Dermis microvascular lymphatic vessel endothelial cell (primary cell): Measurements from ENCODE around the gene CASKIN2. TPM values are rescaled to one million over a fixed set of nuclear protein-coding genes. Genes with fewer than 3 reads are reported as not detected.

Experiments used
- DNase-seq, 2 donors: peaks; one replicate each; pipeline versions ENCODE4 v3.0.0 to v3.0.0-alpha.2; 2010; ENCODE audit warnings: low read depth in 2 of 2
- total RNA-seq: library from RNA; depleted of rRNA; stranded (reverse); fragments of >200 nt; gene quantifications from 2 replicates; pipeline ENCODE4 v1.2.1, GENCODE V29; 2014

CASKIN2 gene
- total RNA-seq, 1 donor from 2014 or later = 7.2 TPM

GRCh38 chr17:75506888-75507287 is 8.4 kb downstream of the CASKIN2 start:
- no peak for DNase-seq

- no peak for DNase-seq
Measured at GRCh38 chr17:75506134-75506533, 9.2 kb downstream of the CASKIN2 start.

DNA sequence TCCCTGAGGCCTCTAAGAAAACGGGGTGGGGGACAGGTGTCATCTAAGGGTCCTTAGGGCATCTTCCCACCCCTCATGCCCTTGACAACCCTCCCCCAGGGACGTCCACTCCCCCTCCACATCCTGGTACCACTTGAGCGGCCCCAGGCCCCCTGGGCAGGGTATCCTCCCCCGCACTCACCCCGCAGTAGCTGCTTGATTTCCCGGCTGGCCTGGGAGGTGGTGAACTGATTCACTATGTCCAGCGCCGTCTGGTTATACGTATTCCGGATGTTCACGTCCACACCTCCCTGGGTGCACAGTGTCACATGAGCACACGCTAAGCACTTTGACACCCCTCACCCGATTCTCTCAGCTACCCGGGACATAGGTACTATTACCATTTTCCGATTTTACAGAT is 9.7 kb downstream of the CASKIN2 start:
- no peak for DNase-seq

- no peak for DNase-seq
Measured at GRCh38 chr17:75505152-75505409, 10.3 kb downstream of the CASKIN2 start.

- no peak for DNase-seq
Measured at GRCh38 chr17:75504347-75505151, 10.8 kb downstream of the CASKIN2 start.

GRCh38 chr17:75503976-75504346 is 11.4 kb downstream of the CASKIN2 start:
- no peak for DNase-seq

GRCh38 chr17:75503337-75503950 is 11.9 kb downstream of the CASKIN2 start:
- DNase-seq = no peak

- DNase-seq = no peak
Measured at GRCh38 chr17:75502721-75503329, 12.5 kb downstream of the CASKIN2 start.

DNA sequence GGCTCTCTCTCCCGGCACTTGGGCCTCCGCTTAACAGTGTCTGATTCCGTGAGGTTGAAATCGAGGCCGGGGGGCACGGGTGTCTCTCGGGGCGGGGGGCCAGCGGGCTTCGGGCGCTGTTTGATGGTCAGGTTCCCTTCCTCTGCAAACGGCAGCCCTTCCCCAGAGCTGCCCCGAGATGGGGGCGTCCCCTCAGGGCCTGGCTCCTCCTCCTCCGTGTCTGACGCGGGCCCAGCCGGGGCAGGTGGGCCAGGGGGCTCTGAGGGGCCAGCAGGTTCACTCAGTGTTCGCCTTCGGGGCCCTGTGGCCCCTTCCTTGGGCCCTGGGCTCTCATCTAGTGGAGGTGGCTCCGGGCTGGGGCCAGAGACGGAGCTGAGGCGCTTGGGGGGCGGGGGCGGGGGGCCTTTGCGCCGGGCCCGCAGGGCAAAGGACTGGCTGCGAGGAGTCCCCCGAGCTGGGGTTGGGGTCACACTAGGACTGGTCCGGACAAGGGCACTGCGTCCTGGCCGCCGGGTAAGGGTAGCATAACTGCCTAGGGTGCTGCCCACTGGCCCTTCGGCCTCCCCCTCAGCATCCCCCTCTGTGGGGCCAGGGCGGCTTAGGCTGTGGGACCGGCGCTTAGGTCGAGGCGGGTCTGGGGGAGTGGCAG is 13.1 kb downstream of the CASKIN2 start:
- no peak for DNase-seq

GRCh38 chr17:75501378-75502071 is 13.8 kb downstream of the CASKIN2 start:
- no peak for DNase-seq

GRCh38 chr17:75500419-75501216 is 14.7 kb downstream of the CASKIN2 start:
- no peak for DNase-seq

- no peak for DNase-seq
Measured at GRCh38 chr17:75499313-75500022, 15.9 kb downstream of the CASKIN2 start.

- DNase-seq = no peak
Measured at GRCh38 chr17:75498726-75499213, 16.6 kb downstream of the CASKIN2 start.

GRCh38 chr17:75498039-75498725 is 17.2 kb downstream of the CASKIN2 start:
- DNase-seq = peak in 1 of 2 donors; percentile 41

- no peak for DNase-seq
Measured at GRCh38 chr17:75496005-75496404, 19.3 kb downstream of the CASKIN2 start.

DNA sequence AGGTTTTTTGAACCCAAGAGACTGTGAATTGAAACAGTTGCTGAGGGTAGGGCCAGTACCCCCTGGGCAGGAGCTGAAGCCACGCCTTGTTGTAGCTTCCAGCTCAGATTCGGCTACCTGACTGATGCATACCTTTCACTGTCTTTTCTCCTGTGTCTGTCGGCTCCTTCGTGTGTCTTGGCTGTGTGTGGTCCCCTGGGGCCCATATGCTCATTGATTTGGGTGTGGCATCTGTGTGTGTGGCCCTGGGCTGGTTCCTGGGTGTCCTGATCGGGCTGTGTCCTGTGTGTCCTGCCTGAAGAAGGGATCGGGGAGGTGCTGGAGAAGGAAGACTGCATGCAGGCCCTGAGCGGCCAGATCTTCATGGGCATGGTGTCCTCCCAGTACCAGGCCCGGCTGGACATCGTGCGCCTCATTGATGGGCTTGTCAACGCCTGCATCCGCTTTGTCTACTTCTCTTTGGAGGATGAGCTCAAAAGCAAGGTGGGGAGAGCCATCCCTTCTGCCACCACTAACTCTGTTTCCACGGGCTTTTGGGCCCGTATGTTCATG is 20.9 kb downstream of the CASKIN2 start:
- no peak for DNase-seq

GRCh38 chr17:75493476-75494129 is 21.7 kb downstream of the CASKIN2 start:
- no peak for DNase-seq

- DNase-seq = no peak
Measured at GRCh38 chr17:75492555-75493168, 22.7 kb downstream of the CASKIN2 start.
